Peyer's patch (tissue), 4 donors: ENCODE data around the gene ZBTB42. TPM values are rescaled to one million over a fixed set of nuclear protein-coding genes. Genes with fewer than 3 reads are reported as not detected.

Experiments
- DNase-seq, 3 donors: peaks; one replicate each; pipeline ENCODE4 v3.0.0-alpha.2; 2017 to 2019
- H3K27ac ChIP-seq, 4 donors: fragments of 200-600 bp; sonication (generic); one replicate each; pipeline ENCODE4 v1.5.1; 2016 to 2019
- H3K27me3 ChIP-seq, 2 donors: fragments of 200-600 bp; sonication (generic); one replicate each; pipeline ENCODE4 v1.5.1; 2019
- H3K36me3 ChIP-seq, 3 donors: fragments of 200-600 bp; sonication (generic); one replicate each; pipeline ENCODE4 v1.5.1; 2016 to 2019
- H3K4me1 ChIP-seq, 4 donors: fragments of 200-600 bp; sonication (generic); one replicate each; pipeline ENCODE4 v1.5.1; 2016 to 2019
- H3K4me3 ChIP-seq, 4 donors: fragments of 200-600 bp; sonication (generic); 1 replicate in 3 of 4; 2 replicates in 1 of 4; pipeline ENCODE4 v1.5.1; 2016 to 2019; ENCODE audit warnings: mild to moderate bottlenecking in 1 of 4
- H3K9me3 ChIP-seq, 4 donors: fragments of 200-600 bp; sonication (generic); one replicate each; pipeline ENCODE4 v1.5.1; 2016 to 2019; ENCODE audit warnings: mild to moderate bottlenecking in 1 of 4
- POLR2A ChIP-seq, 2 donors: fragments of 450-650 bp; IDR thresholded peaks; one replicate each; pipeline ENCODE4 v1.5.1; 2017; ENCODE audit warnings: antibody characterized with exemption in 2 of 2, mild to moderate bottlenecking in 2 of 2, moderate library complexity in 2 of 2
- total RNA-seq, 4 donors: library from RNA; depleted of rRNA; stranded (reverse); fragments of >200 nt; gene quantifications; one replicate each; pipeline ENCODE4 v1.1.0, GENCODE V29; 2016
- TF ChIP-seq, protein P1 (sequence below), 6 experiments: fragments of 450-650 bp in 4 of 6; fragments of 200-600 bp in 2 of 6; sonication (generic) in 1 of 6; IDR thresholded peaks; one replicate each; pipeline ENCODE4 v1.5.1; 2017 to 2019; ENCODE audit warnings: antibody characterized with exemption in 6 of 6, mild to moderate bottlenecking in 3 of 6, moderate library complexity in 1 of 6

ZBTB42 gene
- total RNA-seq, 4 donors from 2014 or later = 2.5 to 14.7 (median 10.9) TPM

DNA sequence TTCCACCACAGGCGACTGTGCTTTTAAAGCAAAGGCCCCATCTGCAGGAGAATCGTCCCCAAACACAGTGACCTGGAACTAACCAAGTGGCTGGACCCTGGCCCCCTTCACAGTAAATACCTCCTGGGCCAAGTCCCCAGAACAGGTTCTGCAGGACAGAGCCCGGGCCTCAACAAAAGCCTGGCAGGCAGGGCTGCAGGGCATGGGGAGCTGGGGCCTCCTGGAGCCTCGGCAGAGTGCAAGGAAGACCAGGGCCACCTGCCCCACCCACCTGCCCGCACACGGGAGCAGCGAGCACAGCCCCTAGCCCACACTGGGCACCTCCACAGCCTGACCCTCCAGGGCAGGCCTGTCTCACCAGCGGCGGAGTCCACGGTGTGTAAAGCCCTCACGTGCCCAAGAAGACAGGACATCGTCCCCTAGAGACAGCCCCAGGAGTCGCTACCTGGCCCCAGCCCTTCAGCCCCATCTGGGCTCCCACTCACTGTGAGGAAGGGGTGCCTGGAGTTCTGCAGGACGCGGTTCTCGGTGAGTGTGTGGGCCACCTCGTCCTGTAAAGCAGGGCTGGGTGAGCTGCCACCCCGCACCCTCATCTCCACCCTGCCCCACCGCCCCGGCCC is 26.3 kb upstream of the ZBTB42 start:
- Histone ChIP-seq H3K4me3 (no peak overlapping the region), H3K36me3 (peaks cover 0 to 68% (median 0%) of the 10 kb centered on the region in 3 donors), H3K9me3 (no peaks in the 10 kb centered on the region), H3K27me3 (no peaks in the 10 kb centered on the region), H3K4me1 (no peaks in the 10 kb centered on the region), H3K27ac (no peak overlapping the region)
- TF ChIP-seq POLR2A (IDR thresholded peaks at IDR 0.05) = no peak
- TF ChIP-seq, protein P1, sequence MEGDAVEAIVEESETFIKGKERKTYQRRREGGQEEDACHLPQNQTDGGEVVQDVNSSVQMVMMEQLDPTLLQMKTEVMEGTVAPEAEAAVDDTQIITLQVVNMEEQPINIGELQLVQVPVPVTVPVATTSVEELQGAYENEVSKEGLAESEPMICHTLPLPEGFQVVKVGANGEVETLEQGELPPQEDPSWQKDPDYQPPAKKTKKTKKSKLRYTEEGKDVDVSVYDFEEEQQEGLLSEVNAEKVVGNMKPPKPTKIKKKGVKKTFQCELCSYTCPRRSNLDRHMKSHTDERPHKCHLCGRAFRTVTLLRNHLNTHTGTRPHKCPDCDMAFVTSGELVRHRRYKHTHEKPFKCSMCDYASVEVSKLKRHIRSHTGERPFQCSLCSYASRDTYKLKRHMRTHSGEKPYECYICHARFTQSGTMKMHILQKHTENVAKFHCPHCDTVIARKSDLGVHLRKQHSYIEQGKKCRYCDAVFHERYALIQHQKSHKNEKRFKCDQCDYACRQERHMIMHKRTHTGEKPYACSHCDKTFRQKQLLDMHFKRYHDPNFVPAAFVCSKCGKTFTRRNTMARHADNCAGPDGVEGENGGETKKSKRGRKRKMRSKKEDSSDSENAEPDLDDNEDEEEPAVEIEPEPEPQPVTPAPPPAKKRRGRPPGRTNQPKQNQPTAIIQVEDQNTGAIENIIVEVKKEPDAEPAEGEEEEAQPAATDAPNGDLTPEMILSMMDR (IDR thresholded peaks at IDR 0.05) = no peak
- DNase-seq = no peak

DNA sequence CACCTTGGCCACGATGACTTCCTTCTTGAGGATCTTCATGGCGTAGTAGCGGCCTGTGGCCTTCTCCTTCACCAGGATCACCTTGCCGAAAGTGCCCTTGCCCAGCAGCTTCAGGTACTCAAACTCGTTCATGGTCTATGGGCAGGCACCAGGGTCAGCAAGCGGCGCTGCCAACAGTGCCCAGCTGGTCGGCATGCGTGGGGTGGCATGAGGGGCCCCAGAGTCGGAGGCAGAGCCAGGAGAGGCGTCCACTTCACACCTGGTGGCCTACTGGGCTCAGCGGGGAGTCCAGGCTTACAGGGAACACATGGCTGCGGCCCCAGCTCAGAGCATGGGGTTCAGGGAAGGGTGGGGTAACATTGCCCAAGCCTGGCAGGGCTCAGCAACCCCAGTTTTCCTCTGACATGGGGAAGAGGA is 25.8 kb upstream of the ZBTB42 start:
- TF ChIP-seq, protein P1 (IDR thresholded peaks at IDR 0.05) = no peak
- no peak for TF ChIP-seq POLR2A (IDR thresholded peaks at IDR 0.05)
- Histone ChIP-seq H3K4me3 (no peak overlapping the region), H3K27ac (no peak overlapping the region), H3K4me1 (no peaks in the 10 kb centered on the region), H3K36me3 (peaks cover 0 to 71% (median 0%) of the 10 kb centered on the region in 3 donors), H3K9me3 (no peaks in the 10 kb centered on the region), H3K27me3 (no peaks in the 10 kb centered on the region)
- no peak for DNase-seq

DNA sequence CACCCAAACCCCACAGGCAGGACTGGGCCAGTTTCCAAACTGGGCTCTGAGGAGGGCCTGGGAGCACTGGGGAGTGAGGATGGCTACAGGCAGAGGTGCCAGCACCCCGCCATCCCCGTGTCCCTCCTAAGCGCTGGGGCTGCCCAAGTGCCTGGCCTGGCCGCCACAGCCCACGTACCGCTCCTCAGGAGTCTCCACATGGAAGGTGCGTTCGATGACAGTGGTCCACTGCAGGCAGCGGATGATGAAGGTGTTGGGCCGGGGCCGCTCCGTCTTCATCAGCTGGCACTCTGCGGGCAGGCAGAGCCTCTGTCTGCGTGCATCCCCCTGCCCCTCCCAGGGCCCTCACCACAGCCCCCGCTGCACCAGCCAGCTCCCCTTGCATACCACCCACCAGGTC is 24.4 kb upstream of the ZBTB42 start:
- Histone ChIP-seq H3K27ac (no peak overlapping the region), H3K36me3 (peaks cover 0 to 66% (median 0%) of the 10 kb centered on the region in 3 donors), H3K4me1 (no peaks in the 10 kb centered on the region)

DNA sequence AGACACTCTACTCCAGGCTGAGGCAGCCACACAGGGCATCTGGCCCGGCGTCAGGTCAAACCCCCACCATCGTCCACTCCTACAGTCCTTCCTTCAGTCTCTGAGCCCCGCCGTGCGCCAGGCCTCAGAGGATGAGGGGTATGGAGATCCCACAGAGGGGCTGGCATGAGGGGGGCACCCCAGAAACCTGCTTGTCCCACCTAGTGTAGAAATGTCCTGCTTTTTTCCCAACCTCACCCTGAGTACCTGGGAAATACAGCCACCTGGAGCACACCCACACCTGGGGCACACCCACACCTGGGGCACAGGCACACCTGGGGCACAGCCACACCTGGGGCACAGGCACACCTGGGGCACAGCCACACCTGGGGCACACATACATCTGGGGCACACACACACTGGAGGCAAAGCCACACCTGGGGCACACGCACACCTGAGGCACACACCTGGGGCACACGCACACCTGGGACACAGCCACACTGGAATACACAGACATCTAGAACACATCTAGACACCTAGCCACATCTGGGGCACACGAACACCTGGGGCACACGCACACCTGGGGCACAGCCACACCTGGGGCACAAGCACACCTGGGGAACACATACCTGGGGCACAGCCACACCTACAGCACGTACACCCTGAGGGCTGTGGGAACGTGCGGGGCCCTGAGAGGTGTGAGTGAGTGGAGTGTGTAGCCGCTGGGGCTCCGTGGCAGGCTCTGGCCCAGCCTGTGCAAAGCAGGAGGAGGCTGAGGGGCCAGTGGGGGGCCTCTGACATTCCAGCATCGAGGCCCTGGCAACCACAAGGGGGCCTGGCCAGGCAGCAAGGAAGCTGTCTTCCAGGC is 23.7 kb upstream of the ZBTB42 start:
- Histone ChIP-seq H3K9me3 (no peaks in the 10 kb centered on the region), H3K4me3 (no peak overlapping the region), H3K36me3 (peaks cover 0 to 59% (median 0%) of the 10 kb centered on the region in 3 donors), H3K4me1 (no peaks in the 10 kb centered on the region), H3K27me3 (no peaks in the 10 kb centered on the region), H3K27ac (no peak overlapping the region)
- no peak for TF ChIP-seq POLR2A (IDR thresholded peaks at IDR 0.05)
- TF ChIP-seq, protein P1 (IDR thresholded peaks at IDR 0.05) = no peak
- no peak for DNase-seq

More for the DNA sequence above, 24.4 kb upstream of the ZBTB42 start:
- DNase-seq = no peak
- Histone ChIP-seq H3K27me3 (no peaks in the 10 kb centered on the region), H3K9me3 (no peaks in the 10 kb centered on the region), H3K4me3 (no peak overlapping the region)
- TF ChIP-seq, protein P1 (IDR thresholded peaks at IDR 0.05) = no peak
- TF ChIP-seq POLR2A (IDR thresholded peaks at IDR 0.05) = no peak

DNA sequence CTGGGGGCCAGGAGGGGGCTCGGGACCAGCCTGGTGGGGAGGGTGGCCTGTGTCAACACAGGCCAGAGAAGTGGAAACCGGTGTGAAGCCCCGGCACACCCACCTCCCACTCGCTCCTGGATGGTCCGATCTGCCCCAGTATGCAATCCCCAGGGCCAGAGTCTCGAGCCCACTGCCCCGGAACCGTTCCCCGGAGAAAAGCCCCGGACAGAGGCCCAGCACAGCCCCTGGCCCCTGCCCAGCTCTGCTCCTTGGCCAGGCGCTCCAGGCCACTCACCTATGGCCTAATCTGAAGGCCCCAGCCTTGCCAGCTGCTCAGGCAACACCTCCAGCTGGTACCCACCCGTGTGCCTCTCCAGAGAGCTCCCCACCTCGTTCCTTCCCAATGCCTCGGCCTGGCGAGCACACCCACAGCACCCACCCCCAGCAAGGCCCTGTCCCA is 23.1 kb upstream of the ZBTB42 start:
- DNase-seq = no peak

More for the DNA sequence above, 23.1 kb upstream of the ZBTB42 start:
- Histone ChIP-seq H3K27ac (no peak overlapping the region), H3K9me3 (no peaks in the 10 kb centered on the region), H3K4me3 (no peak overlapping the region), H3K27me3 (no peaks in the 10 kb centered on the region), H3K4me1 (no peaks in the 10 kb centered on the region), H3K36me3 (peaks cover 0 to 58% (median 0%) of the 10 kb centered on the region in 3 donors)
- TF ChIP-seq POLR2A (IDR thresholded peaks at IDR 0.05) = no peak
- TF ChIP-seq, protein P1 (IDR thresholded peaks at IDR 0.05) = no peak
